HG03565 (cell line): ENCODE results near the gene TICAM1.
"Not testable (repeated sequence)": the region's sequence is repeated elsewhere in the genome, so short reads cannot be mapped to it uniquely, and the experiment has no call there.

ENCODE experiments used
- ATAC-seq: cut with Tn5 transposase; IDR thresholded peaks from one replicate; pipeline ENCODE4 v1.9.1; 2021; ENCODE audit warnings: mild to moderate bottlenecking, moderate library complexity; ENCODE audit not compliant: unreplicated experiment

Gene TICAM1

GRCh38 chr19:4845975-4846374 lies 14.5 kb upstream of the TICAM1 start:
- not testable (repeated sequence) for ATAC-seq

- ATAC-seq = no peak
These were observed 13.1 kb upstream of the TICAM1 start for GRCh38 chr19:4844348-4845179.

GRCh38 chr19:4843647-4843965 lies 12.1 kb upstream of the TICAM1 start:
- ATAC-seq = no peak

- no peak for ATAC-seq
These were observed 7.7 kb upstream of the TICAM1 start for GRCh38 chr19:4839192-4839591.

GRCh38 chr19:4832776-4833175 lies 1.3 kb upstream of the TICAM1 start:
- no peak for ATAC-seq

GRCh38 chr19:4831979-4832340 lies 448 bp upstream of the TICAM1 start:
- ATAC-seq = not testable (repeated sequence)

GRCh38 chr19:4830768-4831265 lies 695 bp downstream of the TICAM1 start:
- ATAC-seq = no peak

GRCh38 chr19:4830332-4830731 lies 1.2 kb downstream of the TICAM1 start:
- ATAC-seq = no peak

GRCh38 chr19:4829001-4829712 lies 2.4 kb downstream of the TICAM1 start:
- no peak for ATAC-seq

GRCh38 chr19:4823577-4823976 lies 7.9 kb downstream of the TICAM1 start:
- no peak for ATAC-seq

GRCh38 chr19:4822354-4822753 lies 9.2 kb downstream of the TICAM1 start:
- not testable (repeated sequence) for ATAC-seq

- no peak for ATAC-seq
These were observed 10.2 kb downstream of the TICAM1 start for GRCh38 chr19:4821265-4821664.

GRCh38 chr19:4817467-4818277 lies 13.8 kb downstream of the TICAM1 start:
- ATAC-seq = no peak

- ATAC-seq = no peak
These were observed 14.6 kb downstream of the TICAM1 start for GRCh38 chr19:4816950-4817278.

- ATAC-seq = no peak
These were observed 15.1 kb downstream of the TICAM1 start for GRCh38 chr19:4816202-4816949.

- no peak for ATAC-seq
These were observed 15.9 kb downstream of the TICAM1 start for GRCh38 chr19:4815426-4816201.

GRCh38 chr19:4814625-4815425 lies 16.7 kb downstream of the TICAM1 start:
- ATAC-seq = no peak

- no peak for ATAC-seq
These were observed 20.0 kb downstream of the TICAM1 start for GRCh38 chr19:4811328-4812131.
